ENCODE measurements around the gene ARFGAP1. TPM values are rescaled to one million over a fixed set of nuclear protein-coding genes. Genes with fewer than 3 reads are reported as not detected.

The ARFGAP1 gene
- total and polyA plus RNA-seq, 2 donors (not counting 3 experiments of a cell fraction or from before 2014, with no cell fraction given), result 93.7 to 126 TPM

GRCh38 chr20:63314566-63315239 is 42.1 kb downstream of the ARFGAP1 start:
- H3K27ac ChIP-seq (ENCODE audit: insufficient read depth, low read depth, low read length), result no peak overlapping the region
- H3K4me3 ChIP-seq (replicated peaks in 1 of 3; ENCODE audit: insufficient read depth in 1 of 3, low read depth in 1 of 3, low read length in 3 of 3), result no peak overlapping the region
- DNase-seq (ENCODE audit: low read depth, low spot score) (no peak), FAIRE-seq (no peak)
- no peaks in the 10 kb centered on the region for H3K79me2 ChIP-seq (ENCODE audit: control insufficient read depth, insufficient read depth, low read length)
- H3K4me1 ChIP-seq (ENCODE audit: control insufficient read depth, extremely low read depth, insufficient read depth, low read length), result no peaks in the 10 kb centered on the region
- POLR2A ChIA-PET, result no interaction called here
- no peaks in the 10 kb centered on the region for H3K27me3 ChIP-seq (ENCODE audit: control insufficient read depth in 2 of 2, insufficient read depth in 2 of 2, low read length in 2 of 2)
- H4K20me1 ChIP-seq (replicated peaks; ENCODE audit: control insufficient read depth, extremely low read depth, insufficient read depth, low read length), result no peaks in the 10 kb centered on the region
- TF ChIP-seq, protein P1, sequence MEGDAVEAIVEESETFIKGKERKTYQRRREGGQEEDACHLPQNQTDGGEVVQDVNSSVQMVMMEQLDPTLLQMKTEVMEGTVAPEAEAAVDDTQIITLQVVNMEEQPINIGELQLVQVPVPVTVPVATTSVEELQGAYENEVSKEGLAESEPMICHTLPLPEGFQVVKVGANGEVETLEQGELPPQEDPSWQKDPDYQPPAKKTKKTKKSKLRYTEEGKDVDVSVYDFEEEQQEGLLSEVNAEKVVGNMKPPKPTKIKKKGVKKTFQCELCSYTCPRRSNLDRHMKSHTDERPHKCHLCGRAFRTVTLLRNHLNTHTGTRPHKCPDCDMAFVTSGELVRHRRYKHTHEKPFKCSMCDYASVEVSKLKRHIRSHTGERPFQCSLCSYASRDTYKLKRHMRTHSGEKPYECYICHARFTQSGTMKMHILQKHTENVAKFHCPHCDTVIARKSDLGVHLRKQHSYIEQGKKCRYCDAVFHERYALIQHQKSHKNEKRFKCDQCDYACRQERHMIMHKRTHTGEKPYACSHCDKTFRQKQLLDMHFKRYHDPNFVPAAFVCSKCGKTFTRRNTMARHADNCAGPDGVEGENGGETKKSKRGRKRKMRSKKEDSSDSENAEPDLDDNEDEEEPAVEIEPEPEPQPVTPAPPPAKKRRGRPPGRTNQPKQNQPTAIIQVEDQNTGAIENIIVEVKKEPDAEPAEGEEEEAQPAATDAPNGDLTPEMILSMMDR (IDR thresholded peaks at IDR 0.05; ENCODE audit: extremely low read depth in 1 of 2, insufficient read depth in 1 of 2, low read depth in 1 of 2, low read length in 2 of 2), result no peak
- TF ChIP-seq POLR2AphosphoS5 (IDR thresholded peaks at IDR 0.05; ENCODE audit: insufficient read depth, low read depth, low read length) (no peak), JUN (IDR thresholded peaks at IDR 0.05; ENCODE audit: borderline replicate concordance, insufficient read depth, insufficient read length, low read depth) (no peak), GATA2 (IDR thresholded peaks at IDR 0.05; ENCODE audit: insufficient read depth, insufficient read length, low read depth, low read length) (no peak), FOS (IDR thresholded peaks at IDR 0.05; ENCODE audit: borderline replicate concordance, insufficient read depth, low read length) (no peak), EZH2 (IDR thresholded peaks at IDR 0.05; ENCODE audit: borderline replicate concordance, low read depth, low read length, severe bottlenecking) (no peak), POLR2A (IDR thresholded peaks at IDR 0.05; ENCODE audit: low read depth, low read length) (no peak), MYC (IDR thresholded peaks at IDR 0.05; ENCODE audit: low read depth, low read length) (no peak)
- TF ChIP-seq, protein P2, sequence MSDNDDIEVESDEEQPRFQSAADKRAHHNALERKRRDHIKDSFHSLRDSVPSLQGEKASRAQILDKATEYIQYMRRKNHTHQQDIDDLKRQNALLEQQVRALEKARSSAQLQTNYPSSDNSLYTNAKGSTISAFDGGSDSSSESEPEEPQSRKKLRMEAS (IDR thresholded peaks at IDR 0.05; ENCODE audit: insufficient read depth, insufficient read length), result no peak
- no peaks in the 10 kb centered on the region for H3K36me3 ChIP-seq (ENCODE audit: control insufficient read depth in 2 of 2, extremely low read depth in 1 of 2, insufficient read depth in 2 of 2, low read length in 2 of 2)
- H2AFZ ChIP-seq (ENCODE audit: low read depth, low read length), result no peak overlapping the region
- intact Hi-C loops (cut with micrococcal nuclease), result no loop called here
- dilution Hi-C loops (cut with MboI; ENCODE audit: extremely low pct_ligation_motif_present, low sequenced_read_pairs), result no loop called here
- H3K9ac ChIP-seq (replicated peaks; ENCODE audit: extremely low read depth, insufficient read depth, low read length), result no peak overlapping the region
- CTCF ChIA-PET, result interaction anchor here (0.8 to 2.1 kb wide), 2 partner anchors 67 to 91 kb away, joined by 3 to 11 read pairs; no protein-coding TSS in a partner anchor
- no peak overlapping the region for H3K4me2 ChIP-seq (ENCODE audit: insufficient read depth, low read length)
- no TSS peak for BruUV-seq (replicated peaks)
- H3K9me1 ChIP-seq (replicated peaks; ENCODE audit: control insufficient read depth, extremely low read depth, insufficient read depth, low read length), result no peaks in the 10 kb centered on the region
- H3K9me3 ChIP-seq (replicated peaks; ENCODE audit: control insufficient read depth, insufficient read depth, low read length), result no peaks in the 10 kb centered on the region
